Ovary (tissue), 9 donors: Measurements from ENCODE around the gene DRD3. TPM values are rescaled to one million over a fixed set of nuclear protein-coding genes. Genes with fewer than 3 reads are reported as not detected.

Experiments
- DNase-seq, 5 donors: peaks; one replicate each; pipeline ENCODE4 v3.0.0-alpha.2; 2019 to 2020
- H3K27ac ChIP-seq, 2 donors: fragments of 200-600 bp; one replicate each; pipeline versions ENCODE4 v1.5.1 to v1.8.0; 2019 to 2022
- H3K27me3 ChIP-seq: fragments of 200-600 bp; one replicate; pipeline ENCODE4 v1.8.0; 2022
- H3K36me3 ChIP-seq: fragments of 200-600 bp; sonication (generic); one replicate; pipeline ENCODE4 v1.5.1; 2019
- H3K4me1 ChIP-seq: one replicate; pipeline ENCODE4 v1.8.1; 2013; ENCODE audit warnings: mild to moderate bottlenecking, moderate library complexity; ENCODE audit not compliant: insufficient read depth
- H3K4me3 ChIP-seq: fragments of 200-600 bp; sonication (generic); one replicate; pipeline ENCODE4 v1.5.1; 2017
- H3K9me3 ChIP-seq, 2 donors: fragments of 200-600 bp in 1 of 2; sonication (generic) in 1 of 2; one replicate each; pipeline versions ENCODE4 v1.5.1 to v1.8.1; 2013 to 2019; ENCODE audit warnings: mild to moderate bottlenecking in 1 of 2, moderate library complexity in 1 of 2
- EP300 ChIP-seq: sonication (generic); formaldehyde crosslinking; IDR thresholded peaks from one replicate; pipeline ENCODE4 v1.6.1; 2017; ENCODE audit warnings: antibody characterized with exemption
- POLR2A ChIP-seq: fragments of 450-650 bp; IDR thresholded peaks from one replicate; pipeline ENCODE4 v1.6.1; 2017; ENCODE audit warnings: antibody characterized with exemption, mild to moderate bottlenecking, moderate library complexity
- WGBS, 3 donors: extraction: QIAGEN DNeasy Blood & Tissue Kit in 1 of 3; methylation state at CpG; one replicate each; pipeline versions ENCODE4 v1.1.5 to v1.1.7; 2013 to 2017; 5-methylcytosine and 5-hydroxymethylcytosine counted together
- intact Hi-C, 4 donors: fragments of 100-400 bp; cut with DNase I; formaldehyde crosslinking; loops; one replicate each; pipeline versions ENCODE4 v1.11.0 to v1.15.1; 2022 to 2023
- polyA plus RNA-seq, 2 donors: library from polyadenylated mRNA; stranded (reverse); fragments of 200-250 nt in 1 of 2; fragments of 350-450 nt in 1 of 2; fragmentation: Illumina TruSeq in 1 of 2; extraction: RNeasy Lipid Tissue Mini Kit (QIAGEN cat#74804) in 1 of 2; gene quantifications; one replicate each; pipeline ENCODE4 v1.2.3, GENCODE V29; 2013 to 2014
- total RNA-seq, 7 donors: library from RNA; depleted of rRNA in 2 of 7; stranded (reverse); fragments of >200 nt in 2 of 7; fragmentation: NEBNext Ultra II Directional in 3 of 7; extraction: Animal tissue kit (Norgen Biotek cat#: 25700) in 3 of 7; gene quantifications; one replicate each; pipeline versions ENCODE4 v1.1.0 to v1.2.4, GENCODE V29; 2016 to 2023
- TF ChIP-seq, protein P1 (sequence below), 3 donors: fragments of 450-650 bp in 2 of 3; fragments of 200-600 bp in 1 of 3; IDR thresholded peaks; one replicate each; pipeline versions ENCODE4 v1.5.1 to v1.8.0; 2016 to 2022; ENCODE audit warnings: antibody characterized with exemption in 3 of 3, mild to moderate bottlenecking in 1 of 3
- donor health status: DM: no; HTN: no; CAD: no; lungs with moderate emphysema.
- donor health status: DM: no; HTN: no; CAD: no.
- donor health status: Bipolar disorder and iron deficiency.
- donor health status: DM: yes; HTN: yes; CAD: no.
- donor health status: DM: no; HTN: no; CAD: no.
- donor health status: DM: yes; HTN: yes; CAD: no.

DRD3 gene
- total and polyA plus RNA-seq, 9 donors: not detected

DNA sequence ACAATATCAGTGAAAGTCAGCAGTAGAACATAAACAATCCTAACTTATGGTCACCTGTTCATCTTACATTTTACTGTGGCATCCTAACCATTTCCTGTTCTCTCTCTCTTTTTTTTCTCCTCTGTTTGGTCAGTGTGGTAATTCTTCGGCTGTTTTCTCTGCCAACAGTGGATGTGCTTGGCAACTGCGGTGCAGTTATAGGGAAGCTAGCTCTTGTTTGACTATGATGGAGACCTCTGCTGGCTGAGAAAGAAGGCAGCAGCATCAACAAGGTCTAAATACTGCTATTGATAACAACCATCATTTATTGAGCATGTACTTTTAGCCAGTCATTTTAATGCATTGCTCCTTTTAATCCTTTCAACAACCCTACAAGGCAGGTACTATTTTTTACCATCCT, 723 bp upstream of the DRD3 start:
- 35 to 39% (median 38%) methylated on average over 2 of the region's 2 CpGs for WGBS, 3 donors
- H3K36me3 ChIP-seq: no peaks in the 10 kb centered on the region
- H3K4me3 ChIP-seq: no peak overlapping the region
- H3K27me3 ChIP-seq: no peaks in the 10 kb centered on the region
- H3K4me1 ChIP-seq: no peaks in the 10 kb centered on the region
- intact Hi-C loops: no loop called here
- TF ChIP-seq, protein P1, sequence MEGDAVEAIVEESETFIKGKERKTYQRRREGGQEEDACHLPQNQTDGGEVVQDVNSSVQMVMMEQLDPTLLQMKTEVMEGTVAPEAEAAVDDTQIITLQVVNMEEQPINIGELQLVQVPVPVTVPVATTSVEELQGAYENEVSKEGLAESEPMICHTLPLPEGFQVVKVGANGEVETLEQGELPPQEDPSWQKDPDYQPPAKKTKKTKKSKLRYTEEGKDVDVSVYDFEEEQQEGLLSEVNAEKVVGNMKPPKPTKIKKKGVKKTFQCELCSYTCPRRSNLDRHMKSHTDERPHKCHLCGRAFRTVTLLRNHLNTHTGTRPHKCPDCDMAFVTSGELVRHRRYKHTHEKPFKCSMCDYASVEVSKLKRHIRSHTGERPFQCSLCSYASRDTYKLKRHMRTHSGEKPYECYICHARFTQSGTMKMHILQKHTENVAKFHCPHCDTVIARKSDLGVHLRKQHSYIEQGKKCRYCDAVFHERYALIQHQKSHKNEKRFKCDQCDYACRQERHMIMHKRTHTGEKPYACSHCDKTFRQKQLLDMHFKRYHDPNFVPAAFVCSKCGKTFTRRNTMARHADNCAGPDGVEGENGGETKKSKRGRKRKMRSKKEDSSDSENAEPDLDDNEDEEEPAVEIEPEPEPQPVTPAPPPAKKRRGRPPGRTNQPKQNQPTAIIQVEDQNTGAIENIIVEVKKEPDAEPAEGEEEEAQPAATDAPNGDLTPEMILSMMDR (IDR thresholded peaks at IDR 0.05): no peak
- TF ChIP-seq POLR2A: no peak
- no peak for TF ChIP-seq EP300
- no peaks in the 10 kb centered on the region for H3K9me3 ChIP-seq
- no peak overlapping the region for H3K27ac ChIP-seq
- DNase-seq: no peak

DNA sequence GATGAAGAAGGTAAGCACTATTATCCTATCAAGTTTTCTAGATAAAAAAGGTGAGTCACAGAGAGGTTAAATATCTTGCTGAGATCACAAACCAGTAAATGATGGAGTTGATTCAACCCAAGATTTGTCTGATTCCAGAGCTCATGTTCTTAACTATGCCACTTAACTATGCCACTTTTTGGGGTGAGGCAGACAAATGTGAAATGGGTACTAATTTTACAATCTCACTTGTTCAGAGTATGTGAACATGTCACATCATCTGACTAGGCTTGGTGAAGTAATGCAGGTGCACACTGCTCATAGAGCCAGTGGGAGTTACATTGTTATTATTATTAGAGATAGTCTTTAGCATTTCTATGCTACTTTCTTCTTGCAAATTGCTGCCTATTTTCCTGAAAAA, 2.0 kb downstream of the DRD3 start:
- H3K9me3 ChIP-seq: no peaks in the 10 kb centered on the region
- H3K4me1 ChIP-seq: no peaks in the 10 kb centered on the region
- no peak overlapping the region for H3K27ac ChIP-seq
- no peaks in the 10 kb centered on the region for H3K36me3 ChIP-seq
- no peak overlapping the region for H3K4me3 ChIP-seq
- no peak for TF ChIP-seq EP300
- TF ChIP-seq POLR2A: no peak
- TF ChIP-seq, protein P1 (IDR thresholded peaks at IDR 0.05): no peak
- DNase-seq: no peak
- intact Hi-C loops: no loop called here
- no peaks in the 10 kb centered on the region for H3K27me3 ChIP-seq

DNA sequence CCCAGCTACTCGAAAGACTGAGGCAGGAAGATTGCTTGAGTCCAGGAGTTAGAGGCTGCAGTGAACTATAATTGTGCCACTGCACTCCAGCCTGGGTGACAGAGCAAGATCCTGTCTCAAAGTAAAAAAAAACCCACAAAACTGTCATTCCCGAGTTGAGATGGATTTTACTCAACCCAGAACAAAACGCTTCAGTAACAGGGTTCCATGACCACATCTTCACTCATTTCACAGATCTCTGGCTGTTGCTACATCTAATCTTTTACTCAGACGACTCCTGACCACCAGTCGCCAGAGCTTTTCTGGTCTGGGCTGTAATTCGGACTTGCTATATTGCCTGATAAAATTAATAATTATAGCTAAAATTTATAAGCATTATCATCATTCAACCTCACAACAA, 2.4 kb downstream of the DRD3 start:
- no peak for DNase-seq
- no peak for TF ChIP-seq POLR2A
- TF ChIP-seq EP300: no peak
- TF ChIP-seq, protein P1 (IDR thresholded peaks at IDR 0.05): no peak
- intact Hi-C loops: no loop called here
- no peak overlapping the region for H3K27ac ChIP-seq
- no peaks in the 10 kb centered on the region for H3K36me3 ChIP-seq
- no peaks in the 10 kb centered on the region for H3K4me1 ChIP-seq
- H3K4me3 ChIP-seq: no peak overlapping the region
- H3K27me3 ChIP-seq: no peaks in the 10 kb centered on the region
- no peaks in the 10 kb centered on the region for H3K9me3 ChIP-seq
- WGBS, 3 donors: 81 to 83% (median 81%) methylated on average over 6 of the region's 6 CpGs

DNA sequence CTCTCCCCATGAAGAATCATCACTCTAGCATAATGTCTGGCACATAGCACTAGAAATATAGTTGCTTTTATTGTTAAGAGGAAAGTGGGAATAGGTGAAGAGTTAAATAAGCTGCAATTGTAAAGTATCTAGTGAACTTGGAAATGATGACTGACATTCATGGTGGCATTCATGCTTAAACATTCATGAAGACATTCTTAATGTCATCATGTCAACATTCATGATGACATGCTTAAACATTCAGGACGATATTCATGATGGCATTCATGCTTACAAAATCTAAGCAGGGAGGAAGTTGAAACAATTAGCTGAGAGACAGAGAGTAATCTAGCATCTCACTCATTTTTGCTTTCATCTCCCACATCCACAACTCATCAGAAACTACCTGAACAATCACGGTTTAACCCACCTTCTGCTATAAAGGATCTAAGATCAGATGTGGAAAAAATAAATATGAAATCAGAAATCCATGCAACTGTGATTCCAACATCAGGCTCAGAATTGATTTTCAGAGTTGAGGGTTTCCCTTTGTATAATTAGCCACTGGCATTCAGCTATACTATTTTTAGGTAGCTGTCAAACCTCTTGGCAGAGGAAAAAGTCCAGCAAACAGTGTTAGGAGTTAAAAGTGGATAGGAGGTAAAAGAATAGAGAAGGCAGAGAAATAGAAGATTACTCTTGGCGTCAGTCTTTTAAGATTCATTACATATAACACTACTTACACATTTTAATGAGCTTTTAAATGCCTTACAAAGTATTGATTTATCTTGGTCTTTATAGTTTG, 3.5 kb downstream of the DRD3 start:
- no peak overlapping the region for H3K27ac ChIP-seq
- no peaks in the 10 kb centered on the region for H3K36me3 ChIP-seq
- no peaks in the 10 kb centered on the region for H3K27me3 ChIP-seq
- DNase-seq: no peak
- no peaks in the 10 kb centered on the region for H3K4me1 ChIP-seq
- no peak overlapping the region for H3K4me3 ChIP-seq
- intact Hi-C loops: no loop called here
- WGBS, 3 donors: 56 to 69% (median 65%) methylated on average over 3 of the region's 3 CpGs
- TF ChIP-seq POLR2A: no peak
- H3K9me3 ChIP-seq: no peaks in the 10 kb centered on the region

DNA sequence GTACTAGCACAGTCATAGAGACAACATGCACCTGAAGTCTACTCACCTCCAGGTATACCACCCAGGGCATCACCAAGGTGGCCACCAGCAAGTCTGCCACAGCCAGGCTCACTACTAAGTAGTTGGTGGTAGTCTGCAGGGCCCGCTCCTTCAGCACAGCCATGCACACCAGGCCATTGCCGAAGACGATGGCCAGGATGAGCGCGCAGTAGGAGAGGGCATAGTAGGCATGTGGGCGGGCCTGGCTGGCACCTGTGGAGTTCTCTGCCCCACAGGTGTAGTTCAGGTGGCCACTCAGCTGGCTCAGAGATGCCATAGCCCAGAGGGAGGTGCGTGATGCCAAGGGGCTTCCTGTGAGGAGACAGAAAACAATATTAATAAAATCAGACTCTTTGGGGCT, 7.2 kb downstream of the DRD3 start:
- Histone ChIP-seq H3K27me3 (no peaks in the 10 kb centered on the region), H3K4me3 (no peak overlapping the region), H3K36me3 (no peaks in the 10 kb centered on the region), H3K27ac (no peak overlapping the region), H3K9me3 (no peaks in the 10 kb centered on the region), H3K4me1 (no peaks in the 10 kb centered on the region)
- no peak for TF ChIP-seq POLR2A
- TF ChIP-seq, protein P1 (IDR thresholded peaks at IDR 0.05): no peak
- no peak for TF ChIP-seq EP300
- intact Hi-C loops: no loop called here
- no peak for DNase-seq
- 81 to 88% (median 86%) methylated on average over 7 of the region's 7 CpGs for WGBS, 3 donors
